IMR-90 (cell line): ENCODE measurements around the gene DCLK1. TPM values are rescaled to one million over a fixed set of nuclear protein-coding genes. Genes with fewer than 3 reads are reported as not detected.

ENCODE experiments used
- ATAC-seq: fragments of 200-7000 bp; cut with Tn5 transposase; 2 replicates; pipeline ENCODE4 v1.9.1; 2020; ENCODE audit warnings: low read depth, mild to moderate bottlenecking, moderate library complexity
- BruUV-seq: library from RNA; stranded (reverse); fragments of 400-500 nt; replicated peaks from 2 replicates; lab custom pipeline; 2021; lab: Mats Ljungman, UMichigan
- CTCF ChIA-PET: fragments of 300-600 bp; formaldehyde crosslinking; extraction: SDS; loops from one replicate; lab custom pipeline; 2021; ENCODE audit warnings: antibody characterized with exemption; lab: Yijun Ruan, JAX
- POLR2A ChIA-PET: fragments of 300-600 bp; sonication (Branson Sonifier 250); formaldehyde crosslinking; loops from one replicate; lab custom pipeline; 2022; ENCODE audit warnings: antibody characterized with exemption; ENCODE audit not compliant: unreplicated experiment; lab: Charles Lee
- DNase-seq: peaks from one replicate; pipeline ENCODE4 v3.0.0; 2013
- H2AFZ ChIP-seq: replicated peaks from 2 replicates; pipeline ENCODE3; 2013; ENCODE audit warnings: low read length, mild to moderate bottlenecking; ENCODE audit not compliant: poor library complexity
- H2AK5ac ChIP-seq: 2 replicates; pipeline ENCODE4 v1.6.1; 2013; ENCODE audit warnings: low read depth, low read length, inconsistent platforms
- H2AK9ac ChIP-seq: replicated peaks from 2 replicates; pipeline ENCODE3; 2013; ENCODE audit warnings: mild to moderate bottlenecking, low read depth, low read length, moderate library complexity; ENCODE audit not compliant: poor library complexity
- H2BK120ac ChIP-seq: 2 replicates; pipeline ENCODE4 v1.6.1; 2013; ENCODE audit warnings: low read depth, low read length, inconsistent platforms
- H2BK15ac ChIP-seq: 3 replicates; pipeline ENCODE4 v1.6.1; 2013; ENCODE audit warnings: low read depth, low read length, inconsistent platforms
- H2BK20ac ChIP-seq: 2 replicates; pipeline ENCODE4 v1.6.1; 2013; ENCODE audit warnings: low read depth, mild to moderate bottlenecking, inconsistent platforms, low read length, moderate library complexity
- H2BK5ac ChIP-seq: 2 replicates; pipeline ENCODE4 v1.6.1; 2013; ENCODE audit warnings: mild to moderate bottlenecking, low read depth, low read length, inconsistent platforms; ENCODE audit not compliant: poor library complexity, severe bottlenecking
- H3K14ac ChIP-seq: replicated peaks from 2 replicates; pipeline ENCODE4 v1.6.1; 2013; ENCODE audit warnings: low read depth, low read length, inconsistent platforms
- H3K18ac ChIP-seq: 2 replicates; pipeline ENCODE4 v1.6.1; 2013; ENCODE audit warnings: low read depth, low read length, control low read depth
- H3K23ac ChIP-seq: 2 replicates; pipeline ENCODE4 v1.6.1; 2013; ENCODE audit warnings: low read depth, low read length, inconsistent platforms
- H3K27ac ChIP-seq: 2 replicates; pipeline ENCODE4 v1.5.1; 2013; ENCODE audit warnings: mild to moderate bottlenecking, control low read depth, low read length; ENCODE audit not compliant: insufficient read depth
- H3K27me3 ChIP-seq: 2 replicates; pipeline ENCODE4 v1.6.1; 2013; ENCODE audit warnings: low read length; ENCODE audit not compliant: control insufficient read depth, insufficient read depth
- H3K36me3 ChIP-seq: 2 replicates; pipeline ENCODE4 v1.6.1; 2013; ENCODE audit warnings: low read length, mixed read lengths; ENCODE audit not compliant: control insufficient read depth, insufficient read depth
- H3K4ac ChIP-seq: 2 replicates; pipeline ENCODE4 v1.6.1; 2013; ENCODE audit warnings: low read depth, low read length, inconsistent platforms
- H3K4me1 ChIP-seq: 2 replicates; pipeline ENCODE4 v1.6.1; 2013; ENCODE audit warnings: low read length, mixed read lengths; ENCODE audit not compliant: control insufficient read depth, insufficient read depth
- H3K4me2 ChIP-seq: 2 replicates; pipeline ENCODE4 v1.6.1; 2013; ENCODE audit warnings: low read depth, mild to moderate bottlenecking, control low read depth, low read length, moderate library complexity
- H3K4me3 ChIP-seq: 2 replicates; pipeline ENCODE4 v1.5.1; 2013; ENCODE audit warnings: low read depth, mild to moderate bottlenecking, control low read depth, low read length, moderate library complexity; ENCODE audit not compliant: insufficient read depth
- H3K56ac ChIP-seq: 2 replicates; pipeline ENCODE4 v1.6.1; 2013; ENCODE audit warnings: low read length, inconsistent platforms; ENCODE audit not compliant: insufficient read depth; ENCODE audit errors: extremely low read depth
- H3K79me1 ChIP-seq, 2 experiments: 2 replicates each; pipeline ENCODE4 v1.6.1; 2013; ENCODE audit warnings: low read length in 2 of 2, inconsistent platforms in 1 of 2, low read depth in 1 of 2
- H3K9ac ChIP-seq: 2 replicates; pipeline ENCODE4 v1.6.1; 2013; ENCODE audit warnings: low read depth, low read length, control low read depth
- H3K9me1 ChIP-seq: 2 replicates; pipeline ENCODE4 v1.6.1; 2013; ENCODE audit warnings: low read length, inconsistent platforms; ENCODE audit not compliant: insufficient read depth
- H3K9me3 ChIP-seq: 2 replicates; pipeline ENCODE4 v1.6.1; 2013; ENCODE audit warnings: low read length; ENCODE audit not compliant: control insufficient read depth, insufficient read depth
- H4K20me1 ChIP-seq: 2 replicates; pipeline ENCODE4 v1.6.1; 2013; ENCODE audit warnings: low read length, inconsistent platforms; ENCODE audit not compliant: insufficient read depth
- H4K5ac ChIP-seq: 2 replicates; pipeline ENCODE4 v1.6.1; 2013; ENCODE audit warnings: mild to moderate bottlenecking, low read depth, low read length, control low read depth
- H4K8ac ChIP-seq, 2 experiments: 2 replicates each; pipeline ENCODE4 v1.6.1; 2013; ENCODE audit warnings: low read depth in 2 of 2, low read length in 2 of 2, control low read depth in 1 of 2, inconsistent platforms in 1 of 2
- H4K91ac ChIP-seq: 2 replicates; pipeline ENCODE4 v1.6.1; 2013; ENCODE audit warnings: low read depth, low read length, inconsistent platforms; ENCODE audit not compliant: insufficient read depth
- BHLHE40 ChIP-seq: fragments of 150-350 bp; IDR thresholded peaks from 2 replicates; pipeline ENCODE4 v1.6.1; 2016; ENCODE audit warnings: mild to moderate bottlenecking, low read depth, low read length
- CHD1 ChIP-seq: IDR thresholded peaks from 2 replicates; pipeline ENCODE4 v1.6.1; 2012; ENCODE audit warnings: low read depth, low read length, improper control_type of control experiment
- FOS ChIP-seq: fragments of 150-350 bp; IDR thresholded peaks from 2 replicates; pipeline ENCODE4 v1.6.1; 2016; ENCODE audit warnings: low read depth, low read length
- MAZ ChIP-seq: IDR thresholded peaks from 2 replicates; pipeline ENCODE4 v1.6.1; 2012; ENCODE audit warnings: low read depth, mild to moderate bottlenecking, low read length, improper control_type of control experiment, moderate library complexity, borderline replicate concordance
- MXI1 ChIP-seq: IDR thresholded peaks from 2 replicates; pipeline ENCODE4 v1.6.1; 2012; ENCODE audit warnings: low read depth, mild to moderate bottlenecking, low read length, moderate library complexity, borderline replicate concordance
- POLR2A ChIP-seq: IDR thresholded peaks from 2 replicates; pipeline ENCODE4 v1.6.1; 2012; ENCODE audit warnings: mild to moderate bottlenecking, low read depth, low read length
- RAD21 ChIP-seq: IDR thresholded peaks from 2 replicates; pipeline ENCODE4 v1.6.1; 2012; ENCODE audit warnings: low read length, improper control_type of control experiment
- RCOR1 ChIP-seq: IDR thresholded peaks from 2 replicates; pipeline ENCODE4 v1.6.1; 2012; ENCODE audit warnings: mild to moderate bottlenecking, low read length, improper control_type of control experiment; ENCODE audit not compliant: insufficient replicate concordance
- RFX5 ChIP-seq: IDR thresholded peaks from 2 replicates; pipeline ENCODE4 v1.8.0; 2012; ENCODE audit warnings: low read depth, mild to moderate bottlenecking, low read length, moderate library complexity
- SMC3 ChIP-seq: fragments of 150-350 bp; IDR thresholded peaks from 2 replicates; pipeline ENCODE4 v1.6.1; 2016; ENCODE audit warnings: low read depth, mild to moderate bottlenecking, antibody characterized with exemption, low read length, moderate library complexity
- WGBS, 2 experiments: methylation state at CpG; one replicate each; pipeline versions ENCODE4 v1.1.5 to v1.1.7; 2013; ENCODE audit warnings: missing lambda C conversion rate in 2 of 2; ENCODE audit not compliant: insufficient read length in 1 of 2; ENCODE audit errors: extremely low coverage in 2 of 2; 5-methylcytosine and 5-hydroxymethylcytosine counted together
- dilution Hi-C: fragments of 300-500 bp; cut with HindIII; formaldehyde crosslinking; loops from one replicate; pipeline ENCODE4 v1.14.3; 2018; ENCODE audit warnings: low sequenced_read_pairs; ENCODE audit not compliant: unreplicated experiment
- in situ Hi-C: fragments of 300-500 bp; cut with MboI; formaldehyde crosslinking; loops from 3 replicates; pipeline ENCODE4 v1.14.3; 2019; ENCODE audit warnings: low sequenced_read_pairs, inconsistent platforms, mixed read lengths
- intact Hi-C: fragments of 100-400 bp; cut with micrococcal nuclease; formaldehyde crosslinking; loops from 2 replicates; pipeline ENCODE4 v1.10.0; 2022
- polyA plus RNA-seq, 3 experiments: library from polyadenylated mRNA; depleted of rRNA; stranded (reverse); fragments of >200 nt; gene quantifications; 2 replicates each; pipeline ENCODE4 v1.2.3, GENCODE V29; 2012; ENCODE audit warnings: low replicate concordance in 1 of 3
- total RNA-seq: library from RNA; depleted of rRNA; stranded (reverse); fragments of >200 nt; gene quantifications from 2 replicates; pipeline ENCODE4 v1.2.3, GENCODE V29; 2012
- TF ChIP-seq, protein P1 (sequence below): conservative IDR thresholded peaks from 2 replicates; pipeline ENCODE4 v1.5.1; 2012; ENCODE audit warnings: mild to moderate bottlenecking, low read depth, low read length, improper control_type of control experiment
- TF ChIP-seq, protein P2 (sequence below): fragments of 150-350 bp; IDR thresholded peaks from 2 replicates; pipeline ENCODE4 v1.6.1; 2017; ENCODE audit warnings: mild to moderate bottlenecking, antibody characterized with exemption, low read length, low read depth

Gene DCLK1
- total and polyA plus RNA-seq, 2 of the 4 experiments (the other 2 are of a cell fraction) = under 0.01 to 0.02 TPM

DNA sequence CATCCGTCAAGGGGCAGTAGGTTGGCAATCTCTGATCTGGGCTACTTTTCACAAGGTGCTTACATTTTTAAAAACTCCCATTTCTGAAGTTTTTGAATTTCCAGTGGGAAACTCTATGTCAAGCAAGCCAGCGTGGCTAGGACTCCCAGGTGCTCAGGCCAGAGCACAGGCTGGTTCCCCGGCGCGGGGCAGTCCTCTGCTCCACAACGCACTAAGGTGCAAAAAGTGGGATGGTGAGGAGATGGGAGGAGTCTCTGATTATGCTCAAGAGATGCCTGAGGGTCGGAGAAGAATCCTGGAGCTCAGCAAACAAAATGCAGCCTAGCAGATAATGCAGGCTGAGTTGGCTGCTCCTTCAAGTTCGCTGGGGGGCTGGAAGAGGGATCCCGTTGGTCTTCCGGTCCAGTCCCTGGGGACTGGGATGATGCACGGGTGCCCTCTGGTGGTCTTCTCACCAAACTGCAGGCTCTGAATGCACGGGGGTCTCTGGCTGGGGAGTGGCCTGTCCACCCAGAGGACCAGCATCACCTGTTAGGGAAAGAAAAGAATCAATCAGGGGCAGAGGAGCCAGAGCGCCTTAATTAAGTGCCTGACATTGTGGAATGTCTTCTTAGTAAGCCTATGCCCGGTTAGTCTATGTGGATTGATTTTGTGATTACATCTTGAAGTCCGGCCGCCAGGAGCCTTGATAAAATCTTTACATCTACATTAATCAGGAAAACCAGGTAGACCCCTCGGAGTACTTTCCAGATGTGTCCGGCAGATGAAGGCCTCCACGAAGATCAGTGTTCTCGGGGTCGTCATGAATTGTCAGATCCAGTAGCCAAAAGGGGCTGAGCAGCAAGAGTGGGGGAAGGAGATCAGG lies 410.3 kb downstream of the DCLK1 start:
- H3K9me3 ChIP-seq = no peaks in the 10 kb centered on the region
- ATAC-seq (peak; percentile 87), DNase-seq (peak; percentile 46)
- no peaks in the 10 kb centered on the region for H3K36me3 ChIP-seq
- H3K18ac ChIP-seq = no peak overlapping the region; the same call in 1 of the 2 replicates
- no TSS peak for BruUV-seq
- no peak overlapping the region; the same call in 1 of the 2 replicates for H3K14ac ChIP-seq
- H3K4me2 ChIP-seq = peak overlapping the region; percentile 74
- in situ Hi-C loops (loop anchor here (10.0 kb wide), 1 partner anchor 234 kb away; no protein-coding TSS in a partner anchor), dilution Hi-C loops (no loop called here), intact Hi-C loops (loop anchor here (1.0 to 10.0 kb wide), 6 partner anchors 91 to 557 kb away; partner anchors contain the start of gene MAB21L1)
- POLR2A ChIA-PET = no interaction called here
- H2AFZ ChIP-seq = peak overlapping the region; percentile 80
- peak overlapping the region; percentile 70; the same call in 1 of the 2 replicates for H2BK120ac ChIP-seq
- no peaks in the 10 kb centered on the region for H3K79me1 ChIP-seq
- peak overlapping the region; percentile 50; the same call in 1 of the 2 replicates for H2BK20ac ChIP-seq
- WGBS, 2 experiments = 33% methylated on average over 5 of the region's 21 CpGs; no CpG with 5 or more reads in 1 of the 2 experiments
- no peak overlapping the region for H2BK5ac ChIP-seq
- peak overlapping the region; percentile 5; the same call in 1 of the 2 replicates for H3K4ac ChIP-seq
- no peak for TF ChIP-seq RCOR1
- TF ChIP-seq, protein P1, sequence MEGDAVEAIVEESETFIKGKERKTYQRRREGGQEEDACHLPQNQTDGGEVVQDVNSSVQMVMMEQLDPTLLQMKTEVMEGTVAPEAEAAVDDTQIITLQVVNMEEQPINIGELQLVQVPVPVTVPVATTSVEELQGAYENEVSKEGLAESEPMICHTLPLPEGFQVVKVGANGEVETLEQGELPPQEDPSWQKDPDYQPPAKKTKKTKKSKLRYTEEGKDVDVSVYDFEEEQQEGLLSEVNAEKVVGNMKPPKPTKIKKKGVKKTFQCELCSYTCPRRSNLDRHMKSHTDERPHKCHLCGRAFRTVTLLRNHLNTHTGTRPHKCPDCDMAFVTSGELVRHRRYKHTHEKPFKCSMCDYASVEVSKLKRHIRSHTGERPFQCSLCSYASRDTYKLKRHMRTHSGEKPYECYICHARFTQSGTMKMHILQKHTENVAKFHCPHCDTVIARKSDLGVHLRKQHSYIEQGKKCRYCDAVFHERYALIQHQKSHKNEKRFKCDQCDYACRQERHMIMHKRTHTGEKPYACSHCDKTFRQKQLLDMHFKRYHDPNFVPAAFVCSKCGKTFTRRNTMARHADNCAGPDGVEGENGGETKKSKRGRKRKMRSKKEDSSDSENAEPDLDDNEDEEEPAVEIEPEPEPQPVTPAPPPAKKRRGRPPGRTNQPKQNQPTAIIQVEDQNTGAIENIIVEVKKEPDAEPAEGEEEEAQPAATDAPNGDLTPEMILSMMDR = peak; percentile 95
- TF ChIP-seq CHD1 = no peak
- peak; percentile 88 for TF ChIP-seq SMC3
- TF ChIP-seq MXI1 = no peak
- no peak for TF ChIP-seq POLR2A
- no peak for TF ChIP-seq RFX5
- TF ChIP-seq, protein P2, sequence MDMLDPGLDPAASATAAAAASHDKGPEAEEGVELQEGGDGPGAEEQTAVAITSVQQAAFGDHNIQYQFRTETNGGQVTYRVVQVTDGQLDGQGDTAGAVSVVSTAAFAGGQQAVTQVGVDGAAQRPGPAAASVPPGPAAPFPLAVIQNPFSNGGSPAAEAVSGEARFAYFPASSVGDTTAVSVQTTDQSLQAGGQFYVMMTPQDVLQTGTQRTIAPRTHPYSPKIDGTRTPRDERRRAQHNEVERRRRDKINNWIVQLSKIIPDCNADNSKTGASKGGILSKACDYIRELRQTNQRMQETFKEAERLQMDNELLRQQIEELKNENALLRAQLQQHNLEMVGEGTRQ = no peak
- no peak for TF ChIP-seq BHLHE40
- peak; percentile 50; the same call in 1 of the 2 replicates for TF ChIP-seq MAZ
- no peak for TF ChIP-seq FOS
- peak; percentile 97 for TF ChIP-seq RAD21
- H2BK15ac ChIP-seq = no peak overlapping the region
- no peak overlapping the region for H4K5ac ChIP-seq
- H3K23ac ChIP-seq = no peak overlapping the region
- peak overlapping the region in 1 of 2 experiments; percentile 41; a peak in 1 of 4 replicates for H4K8ac ChIP-seq
- CTCF ChIA-PET = interaction anchor here (0.6 to 0.7 kb wide), 3 partner anchors 68 to 423 kb away, joined by 3 to 7 read pairs (median 3); no protein-coding TSS in a partner anchor
- H3K4me3 ChIP-seq = no peak overlapping the region; the same call in 1 of the 2 replicates
- H3K9me1 ChIP-seq = no peaks in the 10 kb centered on the region; the same call in 1 of the 2 replicates
- H3K4me1 ChIP-seq = peaks cover 10% of the 10 kb centered on the region
- no peaks in the 10 kb centered on the region for H4K20me1 ChIP-seq
- H2AK5ac ChIP-seq = no peak overlapping the region
- no peak overlapping the region for H3K56ac ChIP-seq
- H2AK9ac ChIP-seq = no peak overlapping the region
- H3K9ac ChIP-seq = no peak overlapping the region
- 0 out of 2 replicates have a peak overlapping the region, but pooled peaks have one; percentile 7 for H4K91ac ChIP-seq
- H3K27ac ChIP-seq = no peak overlapping the region
- no peaks in the 10 kb centered on the region for H3K27me3 ChIP-seq
